G401 (cell line): ENCODE data around the gene SGMS2. TPM values are rescaled to one million over a fixed set of nuclear protein-coding genes. Genes with fewer than 3 reads are reported as not detected.

Source experiments
- DNase-seq: peaks from one replicate; pipeline ENCODE4 v3.0.0-alpha.2; 2015; ENCODE audit warnings: low spot score
- in situ Hi-C: cut with HindIII; loops from 2 replicates; pipeline ENCODE4 v1.10.0; 2016; ENCODE audit warnings: low sequenced_read_pairs, mixed read lengths
- total RNA-seq: library from RNA; depleted of rRNA; stranded (reverse); fragments of >200 nt; shearing (Covaris generic); gene quantifications from 2 replicates; pipeline ENCODE4 v1.2.3, GENCODE V29; 2014; rRNA removed

SGMS2 gene
- total RNA-seq, 1 experiment from 2014 or later = not detected

- DNase-seq = no peak
- in situ Hi-C loops = no loop called here
These were observed 114.6 kb downstream of the SGMS2 start for GRCh38 chr4:107939307-107939706.

DNA sequence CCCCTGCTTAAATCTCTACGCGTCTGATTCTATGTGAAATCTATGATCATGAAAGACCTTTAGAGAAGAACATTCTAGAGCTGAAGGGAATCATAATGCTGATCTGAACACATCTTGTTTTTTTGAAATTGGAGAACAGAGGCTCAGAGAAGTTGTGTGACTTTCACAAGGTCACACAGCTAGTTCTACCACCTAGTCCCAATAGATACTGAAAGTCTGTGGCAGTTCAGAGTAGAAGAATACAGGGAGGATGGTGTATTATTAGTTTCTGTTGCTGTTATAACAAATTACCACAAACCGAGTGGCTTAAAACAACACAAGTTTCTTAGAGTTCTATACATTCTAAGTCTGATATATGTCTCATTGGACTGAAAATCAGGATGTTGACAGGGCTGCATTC lies 121.1 kb downstream of the SGMS2 start:
- no peak for DNase-seq
- in situ Hi-C loops = no loop called here

GRCh38 chr4:107950746-107951540 lies 126.2 kb downstream of the SGMS2 start:
- DNase-seq = no peak
- in situ Hi-C loops = no loop called here

- in situ Hi-C loops = no loop called here
- DNase-seq = no peak
These were observed 126.8 kb downstream of the SGMS2 start for GRCh38 chr4:107951551-107951950.

GRCh38 chr4:107956011-107956410 lies 131.3 kb downstream of the SGMS2 start:
- in situ Hi-C loops = no loop called here
- no peak for DNase-seq

Other genes with a start within 250 kb of the SGMS2 start
- 13.8 and 23.8 TPM in 2 replicates for gene PAPSS1, start 104.7 kb upstream of the SGMS2 start, total RNA-seq
- gene CYP2U1, start 106.6 kb downstream of the SGMS2 start, total RNA-seq = 2.7 and 3.9 TPM in 2 replicates
- 56.0 and 61.8 TPM in 2 replicates for gene HADH, start 165.0 kb downstream of the SGMS2 start, total RNA-seq